SU-DHL-6 (cell line): Measurements from ENCODE around the gene ELAVL3.

ENCODE experiments used
- H2AFZ ChIP-seq: fragments of 200-600 bp; sonication (generic); 2 replicates; pipeline ENCODE4 v1.6.1; 2014; ENCODE audit warnings: low read depth, mild to moderate bottlenecking, moderate library complexity, mixed read lengths, antibody characterized with exemption, low read length; ENCODE audit not compliant: severe bottlenecking
- H3F3A ChIP-seq: fragments of 200-600 bp; shearing (Covaris generic); 2 replicates; pipeline ENCODE4 v1.6.0; 2016; ENCODE audit warnings: antibody characterized with exemption, mild to moderate bottlenecking; ENCODE audit not compliant: insufficient read depth
- H3K27ac ChIP-seq: fragments of 200-600 bp; sonication (generic); 2 replicates; pipeline ENCODE4 v1.5.1; 2016; ENCODE audit warnings: low read depth, mild to moderate bottlenecking, low read length, moderate library complexity, mixed read lengths
- H3K27me3 ChIP-seq: fragments of 200-600 bp; sonication (generic), shearing (Covaris generic); 2 replicates; pipeline ENCODE4 v1.6.0; 2014; ENCODE audit warnings: mild to moderate bottlenecking, low read length
- H3K36me3 ChIP-seq: fragments of 200-600 bp; sonication (generic); 2 replicates; pipeline ENCODE4 v1.6.1; 2014; ENCODE audit warnings: mild to moderate bottlenecking, low read length, mixed read lengths
- H3K4me2 ChIP-seq: fragments of 300-600, 200-600 bp; shearing (Covaris generic), sonication (generic); 2 replicates; pipeline ENCODE4 v1.6.0; 2014; ENCODE audit warnings: low read length, low read depth, mild to moderate bottlenecking; ENCODE audit not compliant: poor library complexity, severe bottlenecking
- H3K4me3 ChIP-seq: fragments of 200-600 bp; sonication (generic); 2 replicates; pipeline ENCODE4 v1.5.1; 2014; ENCODE audit warnings: antibody characterized with exemption, low read length, mild to moderate bottlenecking, mixed read lengths; ENCODE audit not compliant: insufficient read depth, poor library complexity, severe bottlenecking
- H3K79me2 ChIP-seq: fragments of 200-600 bp; sonication (generic); 2 replicates; pipeline ENCODE4 v1.6.1; 2014; ENCODE audit warnings: mild to moderate bottlenecking, low read length, moderate library complexity; ENCODE audit not compliant: insufficient read depth
- H3K9ac ChIP-seq: fragments of 200-600 bp; sonication (generic); 2 replicates; pipeline ENCODE4 v1.7.0; 2014; ENCODE audit warnings: mild to moderate bottlenecking, low read length
- H3K9me2 ChIP-seq: fragments of 200-600 bp; sonication (generic); replicated peaks from 2 replicates; pipeline ENCODE4 v1.6.1; 2014; ENCODE audit warnings: low read length; ENCODE audit not compliant: insufficient read depth
- H3K9me3 ChIP-seq: fragments of 200-600 bp; sonication (generic); 2 replicates; pipeline ENCODE4 v1.6.1; 2014; ENCODE audit warnings: low read length, mixed read lengths; ENCODE audit not compliant: insufficient read depth
- H4K20me1 ChIP-seq: fragments of 200-600 bp; sonication (generic); 2 replicates; pipeline ENCODE4 v1.6.1; 2014; ENCODE audit warnings: low read depth, mild to moderate bottlenecking, antibody characterized with exemption, low read length, moderate library complexity, mixed read lengths
- EZH2phosphoT487 ChIP-seq: fragments of 200-600 bp; sonication (generic), shearing (Covaris generic); conservative IDR thresholded peaks from 2 replicates; pipeline ENCODE4 v1.6.1; 2018; ENCODE audit warnings: mild to moderate bottlenecking, antibody characterized with exemption, low read length, moderate library complexity, mixed read lengths
- TF ChIP-seq, protein P1 (sequence below): fragments of 200-600 bp; sonication (generic); IDR thresholded peaks from one replicate; pipeline ENCODE4 v1.5.1; 2017; ENCODE audit warnings: antibody characterized with exemption, mild to moderate bottlenecking, low read length, moderate library complexity; ENCODE audit not compliant: insufficient read depth, poor library complexity, severe bottlenecking

Gene ELAVL3

DNA sequence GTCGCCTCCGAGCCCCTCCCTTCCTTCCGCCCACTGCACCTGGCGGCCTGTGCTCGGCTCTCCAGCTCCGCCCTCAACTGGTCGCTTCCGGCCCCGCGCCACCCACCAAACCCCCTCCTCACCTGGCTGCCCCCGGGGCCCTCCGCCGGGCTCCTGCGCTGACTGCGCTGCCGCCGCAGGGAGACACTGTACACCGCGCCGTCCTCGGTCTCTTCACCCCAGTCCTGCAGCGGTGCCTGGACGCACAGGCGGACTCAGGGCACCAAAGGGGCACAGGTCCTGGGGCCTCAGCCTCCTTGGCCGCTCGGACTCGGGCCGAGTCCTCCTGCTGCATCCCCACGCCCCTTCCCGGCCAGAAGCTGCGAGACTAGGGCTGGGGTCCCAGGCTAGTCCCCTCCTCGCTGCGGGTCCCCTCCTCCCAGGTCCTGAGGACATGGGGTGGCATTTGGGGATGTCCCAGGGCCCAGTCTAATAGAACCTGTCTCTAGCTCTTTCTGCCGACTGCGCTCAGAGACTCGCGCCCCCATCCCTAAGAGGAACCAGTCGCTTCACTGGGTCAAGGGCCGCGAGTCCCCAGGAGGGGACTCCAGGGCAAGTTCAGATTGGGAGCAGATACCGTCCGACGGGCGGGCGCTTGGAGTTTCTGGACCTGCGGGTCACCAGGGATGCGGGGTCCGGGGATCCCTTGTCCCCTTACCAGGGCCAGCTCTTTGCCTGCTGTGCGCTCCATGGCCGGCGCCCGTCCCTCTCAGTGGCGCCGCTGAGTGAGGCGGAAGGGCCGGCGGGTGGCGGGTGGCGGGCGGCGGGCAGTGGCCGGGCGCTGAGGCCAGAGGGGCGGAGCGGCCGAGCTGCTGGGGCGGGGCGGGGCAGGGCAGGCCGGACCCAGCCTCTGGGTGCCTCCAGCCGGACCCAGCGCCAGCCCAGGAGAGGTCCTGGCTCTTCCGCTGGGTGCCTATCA, 62.0 kb downstream of the ELAVL3 start, which contains the start of gene RGL3:
Gene RGL3 (minus strand): TSS at position 766 of the 958 bp plus-strand sequence. CDS start 36 bp downstream, at position 730.
- Histone ChIP-seq H3K9me2 (no peaks in the 10 kb centered on the region), H3K79me2 (no peaks in the 10 kb centered on the region), H4K20me1 (no peaks in the 10 kb centered on the region), H3K4me3 (no peak within 1 kb of the TSS), H3K27ac (no peak within 1 kb of the TSS), H3K27me3 (no peaks in the 10 kb centered on the region), H2AFZ (no peak within 1 kb of the TSS), H3K9me3 (no peaks in the 10 kb centered on the region), H3F3A (no peaks in the 10 kb centered on the region), H3K9ac (no peak within 1 kb of the TSS), H3K4me2 (no peak within 1 kb of the TSS), H3K36me3 (no peaks in the 10 kb centered on the region)
- TF ChIP-seq EZH2phosphoT487: no peak
- TF ChIP-seq, protein P1, sequence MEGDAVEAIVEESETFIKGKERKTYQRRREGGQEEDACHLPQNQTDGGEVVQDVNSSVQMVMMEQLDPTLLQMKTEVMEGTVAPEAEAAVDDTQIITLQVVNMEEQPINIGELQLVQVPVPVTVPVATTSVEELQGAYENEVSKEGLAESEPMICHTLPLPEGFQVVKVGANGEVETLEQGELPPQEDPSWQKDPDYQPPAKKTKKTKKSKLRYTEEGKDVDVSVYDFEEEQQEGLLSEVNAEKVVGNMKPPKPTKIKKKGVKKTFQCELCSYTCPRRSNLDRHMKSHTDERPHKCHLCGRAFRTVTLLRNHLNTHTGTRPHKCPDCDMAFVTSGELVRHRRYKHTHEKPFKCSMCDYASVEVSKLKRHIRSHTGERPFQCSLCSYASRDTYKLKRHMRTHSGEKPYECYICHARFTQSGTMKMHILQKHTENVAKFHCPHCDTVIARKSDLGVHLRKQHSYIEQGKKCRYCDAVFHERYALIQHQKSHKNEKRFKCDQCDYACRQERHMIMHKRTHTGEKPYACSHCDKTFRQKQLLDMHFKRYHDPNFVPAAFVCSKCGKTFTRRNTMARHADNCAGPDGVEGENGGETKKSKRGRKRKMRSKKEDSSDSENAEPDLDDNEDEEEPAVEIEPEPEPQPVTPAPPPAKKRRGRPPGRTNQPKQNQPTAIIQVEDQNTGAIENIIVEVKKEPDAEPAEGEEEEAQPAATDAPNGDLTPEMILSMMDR: no peak

- H2AFZ ChIP-seq: no peak overlapping the region
- TF ChIP-seq EZH2phosphoT487: no peak
- TF ChIP-seq, protein P1: no peak
- H3K27me3 ChIP-seq: no peaks in the 10 kb centered on the region
- H3F3A ChIP-seq: no peaks in the 10 kb centered on the region
- H3K9me2 ChIP-seq: no peaks in the 10 kb centered on the region
- no peak overlapping the region for H3K9ac ChIP-seq
- no peaks in the 10 kb centered on the region for H4K20me1 ChIP-seq
- no peaks in the 10 kb centered on the region for H3K79me2 ChIP-seq
- no peak overlapping the region for H3K4me2 ChIP-seq
- H3K4me3 ChIP-seq: no peak overlapping the region
- no peaks in the 10 kb centered on the region for H3K9me3 ChIP-seq
- H3K27ac ChIP-seq: no peak overlapping the region
- H3K36me3 ChIP-seq: no peaks in the 10 kb centered on the region
These were observed 62.7 kb downstream of the ELAVL3 start for GRCh38 chr19:11418094-11418548.

- Histone ChIP-seq H3K36me3 (no peaks in the 10 kb centered on the region), H3K4me3 (no peak overlapping the region), H3F3A (no peaks in the 10 kb centered on the region), H3K4me2 (no peak overlapping the region), H2AFZ (no peak overlapping the region), H3K9me3 (no peaks in the 10 kb centered on the region), H3K27ac (no peak overlapping the region), H3K9me2 (no peaks in the 10 kb centered on the region), H3K79me2 (no peaks in the 10 kb centered on the region), H3K9ac (no peak overlapping the region), H3K27me3 (no peaks in the 10 kb centered on the region), H4K20me1 (no peaks in the 10 kb centered on the region)
- TF ChIP-seq, protein P1: no peak
- no peak for TF ChIP-seq EZH2phosphoT487
These were observed 64.3 kb downstream of the ELAVL3 start for GRCh38 chr19:11416346-11417052.
